Osteoblast (primary cell): Measurements from ENCODE around the gene RNLS. TPM values are rescaled to one million over a fixed set of nuclear protein-coding genes. Genes with fewer than 3 reads are reported as not detected.

ENCODE experiments used
- DNase-seq: peaks from one replicate; pipeline ENCODE4 v3.0.0; 2011; ENCODE audit warnings: low spot score, mixed read lengths; ENCODE audit not compliant: insufficient read length; ENCODE audit errors: missing footprints
- H2AFZ ChIP-seq: 2 replicates; pipeline ENCODE4 v1.6.0; 2011; ENCODE audit warnings: mild to moderate bottlenecking, low read length
- H3K27ac ChIP-seq: 2 replicates; pipeline ENCODE4 v1.5.1; 2011; ENCODE audit warnings: mild to moderate bottlenecking, low read depth, low read length, moderate library complexity
- H3K27me3 ChIP-seq: 2 replicates; pipeline ENCODE4 v1.6.0; 2012; ENCODE audit warnings: mild to moderate bottlenecking, control low read depth, inconsistent platforms, low read length, moderate library complexity; ENCODE audit not compliant: insufficient read depth
- H3K36me3 ChIP-seq: 2 replicates; pipeline ENCODE4 v1.5.1; 2011; ENCODE audit warnings: mild to moderate bottlenecking, low read length, control low read depth, moderate library complexity; ENCODE audit not compliant: insufficient read depth
- H3K4me1 ChIP-seq: 2 replicates; pipeline ENCODE4 v1.5.1; 2011; ENCODE audit warnings: mild to moderate bottlenecking, low read length, control low read depth, moderate library complexity; ENCODE audit not compliant: insufficient read depth
- H3K4me2 ChIP-seq: 2 replicates; pipeline ENCODE4 v1.6.0; 2011; ENCODE audit warnings: mild to moderate bottlenecking, low read length; ENCODE audit not compliant: insufficient read depth
- H3K4me3 ChIP-seq: fragments of 200-600 bp; sonication (generic); 3 replicates; pipeline ENCODE4 v1.5.1; 2012; ENCODE audit warnings: mild to moderate bottlenecking, low read length, inconsistent platforms; ENCODE audit not compliant: insufficient read depth
- H3K79me2 ChIP-seq: 2 replicates; pipeline ENCODE4 v1.6.0; 2012; ENCODE audit warnings: mild to moderate bottlenecking, low read length, control low read depth, inconsistent platforms; ENCODE audit not compliant: insufficient read depth
- H3K9me3 ChIP-seq: 2 replicates; pipeline ENCODE4 v1.5.1; 2011; ENCODE audit warnings: low read depth, low read length, control low read depth
- H4K20me1 ChIP-seq: 2 replicates; pipeline ENCODE4 v1.6.0; 2012; ENCODE audit warnings: mild to moderate bottlenecking, low read length, control low read depth; ENCODE audit not compliant: insufficient read depth
- total RNA-seq: library from RNA; depleted of rRNA; stranded (reverse); fragments of >200 nt; gene quantifications from 2 replicates; pipeline ENCODE4 v1.2.3, GENCODE V29; 2012
- TF ChIP-seq, protein P1 (sequence below): IDR thresholded peaks from 2 replicates; pipeline ENCODE4 v1.5.1; 2011; ENCODE audit warnings: mild to moderate bottlenecking, low read depth, low read length, moderate library complexity; ENCODE audit errors: extremely low read depth

Gene RNLS
- total RNA-seq, 1 donor = 22.4 TPM

DNA sequence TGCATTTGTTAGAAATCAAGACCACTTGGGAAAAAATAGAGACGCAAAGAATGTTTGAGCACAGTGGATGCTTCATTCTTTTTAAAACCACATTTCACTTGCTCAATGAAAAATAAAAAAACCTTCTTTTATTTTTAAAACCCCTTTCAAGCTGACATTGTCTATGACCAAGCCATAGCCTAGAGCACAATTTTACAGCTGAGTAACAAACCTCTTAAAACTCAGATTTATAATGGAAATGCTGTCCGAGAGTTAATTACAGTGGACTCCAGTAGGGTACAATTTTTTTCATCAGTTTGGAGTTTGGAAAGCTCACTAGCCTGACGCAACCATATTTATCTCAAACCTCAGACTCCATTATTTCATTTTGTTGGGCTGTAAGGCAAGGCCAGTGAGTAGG, 116.3 kb downstream of the RNLS start:
- no peaks in the 10 kb centered on the region for H4K20me1 ChIP-seq
- H3K27me3 ChIP-seq = no peaks in the 10 kb centered on the region
- H3K4me1 ChIP-seq = peaks cover 4% of the 10 kb centered on the region
- H3K79me2 ChIP-seq = no peaks in the 10 kb centered on the region
- no peak overlapping the region for H3K27ac ChIP-seq
- no peak overlapping the region for H2AFZ ChIP-seq
- no peak for DNase-seq
- H3K9me3 ChIP-seq = no peaks in the 10 kb centered on the region
- H3K36me3 ChIP-seq = no peaks in the 10 kb centered on the region
- TF ChIP-seq, protein P1, sequence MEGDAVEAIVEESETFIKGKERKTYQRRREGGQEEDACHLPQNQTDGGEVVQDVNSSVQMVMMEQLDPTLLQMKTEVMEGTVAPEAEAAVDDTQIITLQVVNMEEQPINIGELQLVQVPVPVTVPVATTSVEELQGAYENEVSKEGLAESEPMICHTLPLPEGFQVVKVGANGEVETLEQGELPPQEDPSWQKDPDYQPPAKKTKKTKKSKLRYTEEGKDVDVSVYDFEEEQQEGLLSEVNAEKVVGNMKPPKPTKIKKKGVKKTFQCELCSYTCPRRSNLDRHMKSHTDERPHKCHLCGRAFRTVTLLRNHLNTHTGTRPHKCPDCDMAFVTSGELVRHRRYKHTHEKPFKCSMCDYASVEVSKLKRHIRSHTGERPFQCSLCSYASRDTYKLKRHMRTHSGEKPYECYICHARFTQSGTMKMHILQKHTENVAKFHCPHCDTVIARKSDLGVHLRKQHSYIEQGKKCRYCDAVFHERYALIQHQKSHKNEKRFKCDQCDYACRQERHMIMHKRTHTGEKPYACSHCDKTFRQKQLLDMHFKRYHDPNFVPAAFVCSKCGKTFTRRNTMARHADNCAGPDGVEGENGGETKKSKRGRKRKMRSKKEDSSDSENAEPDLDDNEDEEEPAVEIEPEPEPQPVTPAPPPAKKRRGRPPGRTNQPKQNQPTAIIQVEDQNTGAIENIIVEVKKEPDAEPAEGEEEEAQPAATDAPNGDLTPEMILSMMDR = no peak
- no peak overlapping the region for H3K4me3 ChIP-seq
- H3K4me2 ChIP-seq = no peak overlapping the region

DNA sequence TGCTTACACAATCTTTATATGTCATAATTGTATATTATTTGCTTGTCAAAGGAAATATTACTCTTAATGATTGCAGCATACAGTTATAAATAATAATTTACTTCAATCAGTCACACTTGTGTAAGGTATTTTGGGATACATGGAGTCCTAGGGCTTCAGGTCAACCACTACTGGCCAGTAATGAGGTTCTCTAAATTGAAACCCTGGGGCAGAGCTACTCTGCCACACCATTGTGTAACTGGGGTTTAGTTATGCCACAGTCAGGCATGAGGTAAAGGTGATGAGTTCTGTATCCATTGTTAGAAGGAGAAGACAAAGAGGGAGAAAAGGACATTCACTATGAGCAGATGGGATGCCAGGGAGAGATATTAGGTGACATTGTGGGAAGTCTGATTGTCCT, 117.4 kb downstream of the RNLS start:
- no peak overlapping the region for H2AFZ ChIP-seq
- DNase-seq = no peak
- no peak overlapping the region for H3K4me2 ChIP-seq
- H4K20me1 ChIP-seq = no peaks in the 10 kb centered on the region
- TF ChIP-seq, protein P1 = no peak
- H3K27ac ChIP-seq = no peak overlapping the region
- no peaks in the 10 kb centered on the region for H3K36me3 ChIP-seq
- no peaks in the 10 kb centered on the region for H3K9me3 ChIP-seq
- peaks cover 4% of the 10 kb centered on the region for H3K4me1 ChIP-seq
- no peaks in the 10 kb centered on the region for H3K27me3 ChIP-seq
- H3K4me3 ChIP-seq = no peak overlapping the region
- H3K79me2 ChIP-seq = no peaks in the 10 kb centered on the region

DNA sequence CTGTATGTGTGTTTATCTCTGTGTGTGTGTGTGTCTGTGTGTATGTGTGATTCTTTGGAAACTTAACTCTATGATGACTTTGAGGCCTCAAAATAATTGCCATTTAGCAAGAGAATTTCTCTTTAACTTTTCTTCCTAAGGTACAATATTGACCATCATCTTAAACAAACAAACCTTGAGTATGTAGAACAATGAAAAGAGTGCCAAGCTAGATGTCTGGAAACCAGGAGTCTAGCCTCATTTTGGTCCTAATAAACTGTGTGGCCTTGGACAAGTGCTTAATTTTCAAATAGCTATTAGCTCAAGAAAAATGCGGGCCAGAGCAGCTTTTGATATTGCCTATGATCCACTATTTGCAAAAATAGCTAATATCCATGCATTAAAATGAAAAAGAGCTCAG, 119.3 kb downstream of the RNLS start:
- Histone ChIP-seq H3K4me3 (no peak overlapping the region), H3K27ac (no peak overlapping the region), H4K20me1 (no peaks in the 10 kb centered on the region), H3K79me2 (no peaks in the 10 kb centered on the region), H3K4me2 (no peak overlapping the region), H3K4me1 (peaks cover 4% of the 10 kb centered on the region), H3K36me3 (no peaks in the 10 kb centered on the region), H3K9me3 (no peaks in the 10 kb centered on the region), H2AFZ (no peak overlapping the region), H3K27me3 (no peaks in the 10 kb centered on the region)
- TF ChIP-seq, protein P1 = no peak
- DNase-seq = no peak

DNA sequence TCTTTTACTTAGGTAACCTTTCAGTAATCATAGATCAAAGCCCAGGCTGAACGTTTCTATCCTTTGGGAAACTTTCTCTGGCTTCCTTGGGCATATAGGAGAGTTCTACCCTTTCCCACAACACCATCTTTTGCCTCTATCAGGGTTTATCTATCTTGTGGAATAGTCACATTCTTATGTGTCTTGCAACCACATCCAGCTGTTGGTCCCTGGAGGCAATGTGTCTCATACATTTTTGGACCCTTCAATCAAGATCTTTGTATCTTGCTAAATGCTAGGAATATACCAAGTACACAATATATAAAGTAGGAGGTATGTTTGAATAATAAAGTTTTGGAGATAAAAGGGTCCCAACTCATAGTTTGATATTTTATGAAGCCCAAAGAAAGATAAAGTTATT, 121.7 kb downstream of the RNLS start:
- no peaks in the 10 kb centered on the region for H3K79me2 ChIP-seq
- no peaks in the 10 kb centered on the region for H3K27me3 ChIP-seq
- no peak overlapping the region for H3K27ac ChIP-seq
- no peaks in the 10 kb centered on the region for H3K36me3 ChIP-seq
- no peak overlapping the region for H3K4me3 ChIP-seq
- H3K9me3 ChIP-seq = no peaks in the 10 kb centered on the region
- no peak for DNase-seq
- H2AFZ ChIP-seq = no peak overlapping the region
- H3K4me2 ChIP-seq = no peak overlapping the region
- H3K4me1 ChIP-seq = peaks cover 10% of the 10 kb centered on the region
- H4K20me1 ChIP-seq = no peaks in the 10 kb centered on the region
- TF ChIP-seq, protein P1 = no peak
